Right kidney (tissue), 1 donor: Measurements from ENCODE around the gene RSAD1.

Experiments used
- DNase-seq: peaks from one replicate; pipeline ENCODE4 v3.0.0-alpha.2; 2016

Gene RSAD1

GRCh38 chr17:50518384-50519023 lies 39.8 kb downstream of the RSAD1 start:
- DNase-seq, result peak; percentile 38

GRCh38 chr17:50519141-50519834 lies 40.6 kb downstream of the RSAD1 start:
- no peak for DNase-seq

- DNase-seq, result no peak
Measured at GRCh38 chr17:50520483-50520882, 41.8 kb downstream of the RSAD1 start.

- DNase-seq, result no peak
Measured at GRCh38 chr17:50521514-50521913, 42.9 kb downstream of the RSAD1 start.

- no peak for DNase-seq
Measured at GRCh38 chr17:50522766-50523165, 44.1 kb downstream of the RSAD1 start.

- peak; percentile 22 for DNase-seq
Measured at GRCh38 chr17:50523208-50523607, 44.5 kb downstream of the RSAD1 start.

- DNase-seq, result no peak
Measured at GRCh38 chr17:50524838-50525237, 46.2 kb downstream of the RSAD1 start.

GRCh38 chr17:50527155-50527762 lies 48.6 kb downstream of the RSAD1 start:
- DNase-seq, result no peak

- DNase-seq, result no peak
Measured at GRCh38 chr17:50527949-50528474, 49.4 kb downstream of the RSAD1 start.

- DNase-seq, result no peak
Measured at GRCh38 chr17:50529849-50530248, 51.2 kb downstream of the RSAD1 start.

GRCh38 chr17:50531428-50532025 lies 52.9 kb downstream of the RSAD1 start:
- DNase-seq, result no peak

GRCh38 chr17:50532452-50533024 lies 53.9 kb downstream of the RSAD1 start, which contains the start of gene EPN3:
TSS of gene EPN3 (plus strand) at chr17:50532735. CDS start at chr17:50536557, 3,822 bp downstream.
- peak; percentile 65 for DNase-seq

- DNase-seq, result no peak
Measured at GRCh38 chr17:50533185-50533584, 54.5 kb downstream of the RSAD1 start.

GRCh38 chr17:50533720-50534148 lies 55.1 kb downstream of the RSAD1 start:
- peak; percentile 70 for DNase-seq

- peak; percentile 66 for DNase-seq
Measured at GRCh38 chr17:50534222-50534978, 55.7 kb downstream of the RSAD1 start.

- DNase-seq, result no peak
Measured at GRCh38 chr17:50534979-50535326, 56.3 kb downstream of the RSAD1 start.

GRCh38 chr17:50535407-50535806 lies 56.7 kb downstream of the RSAD1 start:
- no peak for DNase-seq
